ENCODE data around the gene TAOK2. TPM values are rescaled to one million over a fixed set of nuclear protein-coding genes. Genes with fewer than 3 reads are reported as not detected.

The TAOK2 gene
- total and polyA plus RNA-seq, 2 of the 13 experiments (the other 11 are each of a cell fraction or from before 2014, with no cell fraction given), result 17.4 to 43.2 TPM

DNA sequence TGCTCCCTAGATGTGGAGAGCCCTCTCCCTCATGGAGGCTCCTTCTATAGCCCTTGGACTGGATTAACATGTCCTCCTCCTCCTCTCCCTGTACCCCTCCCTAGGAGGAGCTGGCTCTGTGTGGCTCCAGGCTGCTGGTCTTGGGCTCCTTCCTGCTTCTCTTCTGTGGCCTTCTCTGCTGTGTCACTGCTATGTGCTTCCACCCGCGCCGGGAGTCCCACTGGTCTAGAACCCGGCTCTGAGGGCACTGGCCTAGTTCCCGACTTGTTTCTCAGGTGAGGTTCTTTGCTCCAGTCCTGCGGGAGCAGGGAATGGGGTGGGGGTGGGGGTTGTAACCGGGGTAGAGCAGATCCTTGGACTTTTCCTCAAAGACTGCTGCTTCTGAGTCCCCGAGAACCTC is 2.4 kb upstream of the TAOK2 start (continued):
- TF ChIP-seq, protein P1, sequence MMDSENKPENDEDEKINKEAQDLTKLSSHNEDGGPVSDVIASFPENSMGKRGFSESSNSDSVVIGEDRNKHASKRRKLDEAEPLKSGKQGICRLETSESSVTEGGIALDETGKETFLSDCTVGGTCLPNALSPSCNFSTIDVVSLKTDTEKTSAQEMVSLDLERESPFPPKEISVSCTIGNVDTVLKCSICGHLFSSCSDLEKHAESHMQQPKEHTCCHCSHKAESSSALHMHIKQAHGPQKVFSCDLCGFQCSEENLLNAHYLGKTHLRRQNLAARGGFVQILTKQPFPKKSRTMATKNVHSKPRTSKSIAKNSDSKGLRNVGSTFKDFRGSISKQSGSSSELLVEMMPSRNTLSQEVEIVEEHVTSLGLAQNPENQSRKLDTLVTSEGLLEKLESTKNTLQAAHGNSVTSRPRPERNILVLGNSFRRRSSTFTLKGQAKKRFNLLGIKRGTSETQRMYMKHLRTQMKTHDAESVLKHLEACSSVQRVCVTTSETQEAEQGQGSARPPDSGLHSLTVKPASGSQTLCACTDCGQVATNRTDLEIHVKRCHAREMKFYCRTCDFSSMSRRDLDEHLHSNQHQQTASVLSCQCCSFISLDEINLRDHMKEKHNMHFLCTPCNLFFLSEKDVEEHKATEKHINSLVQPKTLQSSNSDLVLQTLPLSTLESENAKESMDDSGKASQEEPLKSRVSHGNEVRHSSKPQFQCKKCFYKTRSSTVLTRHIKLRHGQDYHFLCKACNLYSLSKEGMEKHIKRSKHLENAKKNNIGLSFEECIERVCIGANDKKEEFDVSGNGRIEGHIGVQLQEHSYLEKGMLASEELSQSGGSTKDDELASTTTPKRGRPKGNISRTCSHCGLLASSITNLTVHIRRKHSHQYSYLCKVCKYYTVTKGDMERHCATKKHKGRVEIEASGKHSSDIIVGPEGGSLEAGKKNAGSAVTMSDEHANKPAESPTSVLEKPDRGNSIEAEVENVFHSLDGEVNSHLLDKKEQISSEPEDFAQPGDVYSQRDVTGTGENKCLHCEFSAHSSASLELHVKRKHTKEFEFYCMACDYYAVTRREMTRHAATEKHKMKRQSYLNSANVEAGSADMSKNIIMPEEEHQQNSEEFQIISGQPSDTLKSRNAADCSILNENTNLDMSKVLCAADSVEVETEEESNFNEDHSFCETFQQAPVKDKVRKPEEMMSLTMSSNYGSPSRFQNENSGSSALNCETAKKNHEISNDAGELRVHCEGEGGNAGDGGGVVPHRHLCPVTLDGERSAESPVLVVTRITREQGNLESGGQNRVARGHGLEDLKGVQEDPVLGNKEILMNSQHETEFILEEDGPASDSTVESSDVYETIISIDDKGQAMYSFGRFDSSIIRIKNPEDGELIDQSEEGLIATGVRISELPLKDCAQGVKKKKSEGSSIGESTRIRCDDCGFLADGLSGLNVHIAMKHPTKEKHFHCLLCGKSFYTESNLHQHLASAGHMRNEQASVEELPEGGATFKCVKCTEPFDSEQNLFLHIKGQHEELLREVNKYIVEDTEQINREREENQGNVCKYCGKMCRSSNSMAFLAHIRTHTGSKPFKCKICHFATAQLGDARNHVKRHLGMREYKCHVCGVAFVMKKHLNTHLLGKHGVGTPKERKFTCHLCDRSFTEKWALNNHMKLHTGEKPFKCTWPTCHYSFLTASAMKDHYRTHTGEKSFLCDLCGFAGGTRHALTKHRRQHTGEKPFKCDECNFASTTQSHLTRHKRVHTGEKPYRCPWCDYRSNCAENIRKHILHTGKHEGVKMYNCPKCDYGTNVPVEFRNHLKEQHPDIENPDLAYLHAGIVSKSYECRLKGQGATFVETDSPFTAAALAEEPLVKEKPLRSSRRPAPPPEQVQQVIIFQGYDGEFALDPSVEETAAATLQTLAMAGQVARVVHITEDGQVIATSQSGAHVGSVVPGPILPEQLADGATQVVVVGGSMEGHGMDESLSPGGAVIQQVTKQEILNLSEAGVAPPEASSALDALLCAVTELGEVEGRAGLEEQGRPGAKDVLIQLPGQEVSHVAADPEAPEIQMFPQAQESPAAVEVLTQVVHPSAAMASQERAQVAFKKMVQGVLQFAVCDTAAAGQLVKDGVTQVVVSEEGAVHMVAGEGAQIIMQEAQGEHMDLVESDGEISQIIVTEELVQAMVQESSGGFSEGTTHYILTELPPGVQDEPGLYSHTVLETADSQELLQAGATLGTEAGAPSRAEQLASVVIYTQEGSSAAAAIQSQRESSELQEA (CRISPR knock-in tag; IDR thresholded peaks at IDR 0.05; ENCODE audit: not compliant biosample characterization), result no peak
- TF ChIP-seq POLR2AphosphoS2 (IDR thresholded peaks at IDR 0.05; ENCODE audit: low read depth, low read length), result no peak
- TF ChIP-seq, protein P2, sequence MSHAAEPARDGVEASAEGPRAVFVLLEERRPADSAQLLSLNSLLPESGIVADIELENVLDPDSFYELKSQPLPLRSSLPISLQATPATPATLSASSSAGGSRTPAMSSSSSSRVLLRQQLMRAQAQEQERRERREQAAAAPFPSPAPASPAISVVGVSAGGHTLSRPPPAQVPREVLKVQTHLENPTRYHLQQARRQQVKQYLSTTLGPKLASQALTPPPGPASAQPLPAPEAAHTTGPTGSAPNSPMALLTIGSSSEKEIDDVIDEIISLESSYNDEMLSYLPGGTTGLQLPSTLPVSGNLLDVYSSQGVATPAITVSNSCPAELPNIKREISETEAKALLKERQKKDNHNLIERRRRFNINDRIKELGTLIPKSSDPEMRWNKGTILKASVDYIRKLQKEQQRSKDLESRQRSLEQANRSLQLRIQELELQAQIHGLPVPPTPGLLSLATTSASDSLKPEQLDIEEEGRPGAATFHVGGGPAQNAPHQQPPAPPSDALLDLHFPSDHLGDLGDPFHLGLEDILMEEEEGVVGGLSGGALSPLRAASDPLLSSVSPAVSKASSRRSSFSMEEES (CRISPR knock-in tag; IDR thresholded peaks at IDR 0.05), result no peak
- no peak for TF ChIP-seq KLF6 (CRISPR knock-in tag; IDR thresholded peaks at IDR 0.05)
- TF ChIP-seq MIER3 (CRISPR knock-in tag; IDR thresholded peaks at IDR 0.05; ENCODE audit: borderline replicate concordance), result no peak
- no peak for TF ChIP-seq ZNF260 (CRISPR knock-in tag; IDR thresholded peaks at IDR 0.05; ENCODE audit: borderline replicate concordance, low read depth)
- no peak for TF ChIP-seq ZNF12 (CRISPR knock-in tag; IDR thresholded peaks at IDR 0.05)
- no peak for TF ChIP-seq RBAK (CRISPR knock-in tag; IDR thresholded peaks at IDR 0.05)
- no peak for TF ChIP-seq ATM (IDR thresholded peaks at IDR 0.05; ENCODE audit: borderline replicate concordance)
- TF ChIP-seq ZBTB8A (CRISPR knock-in tag; IDR thresholded peaks at IDR 0.05; ENCODE audit: borderline replicate concordance, low read depth), result no peak
- no peak for TF ChIP-seq RFX1 (IDR thresholded peaks at IDR 0.05)
- no peak for TF ChIP-seq PAF1 (CRISPR knock-in tag; IDR thresholded peaks at IDR 0.05)
- TF ChIP-seq JUND (CRISPR knock-in tag; IDR thresholded peaks at IDR 0.05), result no peak
- TF ChIP-seq ZNF354B (CRISPR knock-in tag; IDR thresholded peaks at IDR 0.05), result no peak

Data from HepG2 (cell line).